ENCODE data around the gene CYTH1. TPM values are rescaled to one million over a fixed set of nuclear protein-coding genes. Genes with fewer than 3 reads are reported as not detected.
A peak's percentile ranks its signal among the peaks of the same experiment; 100 is the strongest.

CYTH1 gene
- total and polyA plus RNA-seq, 10 of the 15 experiments (the other 5 are each of a cell fraction or from before 2014, with no cell fraction given) = 6.6 to 188 (median 145) TPM

DNA sequence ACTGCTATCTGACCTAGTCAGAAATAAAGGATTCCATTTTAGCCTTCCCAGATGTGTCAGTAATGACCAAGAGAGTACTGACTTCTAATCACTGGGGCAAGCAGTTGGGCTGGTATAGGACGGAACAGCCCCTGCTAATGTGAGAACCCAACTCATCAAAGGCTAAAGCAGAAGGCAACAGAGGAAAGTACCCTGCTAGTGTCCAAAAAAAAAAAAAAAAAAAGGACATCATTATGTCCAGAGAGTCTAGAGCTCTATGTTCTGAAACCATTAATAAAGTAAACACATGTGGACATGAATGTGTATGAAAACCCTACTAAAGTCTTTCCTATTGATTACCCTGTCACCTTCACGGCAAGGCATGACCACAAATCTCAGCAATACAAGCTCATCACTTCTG, 85.0 kb downstream of the CYTH1 start:
- no peak for DNase-seq (ENCODE audit: low read depth, low spot score)
- BruUV-seq (replicated peaks) = TSS peak; percentile 30
- peaks cover 55% of the 10 kb centered on the region for H3K4me1 ChIP-seq (ENCODE audit: control insufficient read depth, insufficient read depth, low read length)
- H3K9me3 ChIP-seq (replicated peaks; ENCODE audit: control insufficient read depth, insufficient read depth, low read length) = no peaks in the 10 kb centered on the region
- ChIA-PET CTCF (interaction anchor here (0.6 to 6.0 kb wide), 11 partner anchors 8 to 275 kb away, joined by 3 to 69 read pairs (median 5); no protein-coding TSS in a partner anchor), POLR2A (interaction anchor here (0.6 to 3.1 kb wide), 18 partner anchors 8 to 838 kb away, joined by 3 to 31 read pairs (median 6); no protein-coding TSS in a partner anchor), SMC1A (ENCODE audit: uncharacterized antibody, unreplicated experiment) (interaction anchor here (0.8 to 6.7 kb wide), 14 partner anchors 8 to 144 kb away, joined by 3 to 98 read pairs (median 5); no protein-coding TSS in a partner anchor), RAD21 (ENCODE audit: unreplicated experiment) (interaction anchor here (0.7 to 4.9 kb wide), 14 partner anchors 8 to 101 kb away, joined by 3 to 52 read pairs (median 8); no protein-coding TSS in a partner anchor)
- peak overlapping the region; percentile 80 for H3K4me2 ChIP-seq (ENCODE audit: control insufficient read depth, insufficient read depth)
- WGBS (ENCODE audit: insufficient coverage, insufficient replicate concordance, low lambda C conversion rate, missing lambda C conversion rate) = 0% methylated on average over 2 of the region's 2 CpGs
- H3K27ac ChIP-seq (ENCODE audit: control insufficient read depth, insufficient read depth) = peak overlapping the region; percentile 97
- H3K79me2 ChIP-seq (ENCODE audit: control insufficient read depth, insufficient read depth, low read length) = peaks cover 52% of the 10 kb centered on the region
- peaks cover 36 to 63% of the 10 kb centered on the region in 2 experiments for H3K36me3 ChIP-seq (ENCODE audit: control insufficient read depth in 2 of 2, insufficient read depth in 2 of 2, low read length in 1 of 2)
- peak overlapping the region; percentile 25; the same call in 1 of the 2 replicates for H3K4me3 ChIP-seq
- H3K9ac ChIP-seq (ENCODE audit: control insufficient read depth, insufficient read depth, low read length) = peak overlapping the region; percentile 14
- H4K20me1 ChIP-seq (ENCODE audit: control insufficient read depth, insufficient read depth) = no peaks in the 10 kb centered on the region
- no peaks in the 10 kb centered on the region for H3K27me3 ChIP-seq (replicated peaks in 1 of 2; ENCODE audit: control insufficient read depth in 2 of 2, insufficient read depth in 2 of 2, low read length in 1 of 2)
- intact Hi-C loops (cut with micrococcal nuclease; ENCODE audit: unreplicated experiment) = no loop called here
- 0 out of 2 replicates have a peak, but pooled peaks have one; percentile 6 for TF ChIP-seq NBN (IDR thresholded peaks at IDR 0.05)
- TF ChIP-seq ZNF384 (IDR thresholded peaks at IDR 0.05; ENCODE audit: borderline replicate concordance, low read depth, low read length) = peak; percentile 71
- TF ChIP-seq CREB1 (IDR thresholded peaks at IDR 0.05; ENCODE audit: low read depth) = no peak
- TF ChIP-seq, protein P1, sequence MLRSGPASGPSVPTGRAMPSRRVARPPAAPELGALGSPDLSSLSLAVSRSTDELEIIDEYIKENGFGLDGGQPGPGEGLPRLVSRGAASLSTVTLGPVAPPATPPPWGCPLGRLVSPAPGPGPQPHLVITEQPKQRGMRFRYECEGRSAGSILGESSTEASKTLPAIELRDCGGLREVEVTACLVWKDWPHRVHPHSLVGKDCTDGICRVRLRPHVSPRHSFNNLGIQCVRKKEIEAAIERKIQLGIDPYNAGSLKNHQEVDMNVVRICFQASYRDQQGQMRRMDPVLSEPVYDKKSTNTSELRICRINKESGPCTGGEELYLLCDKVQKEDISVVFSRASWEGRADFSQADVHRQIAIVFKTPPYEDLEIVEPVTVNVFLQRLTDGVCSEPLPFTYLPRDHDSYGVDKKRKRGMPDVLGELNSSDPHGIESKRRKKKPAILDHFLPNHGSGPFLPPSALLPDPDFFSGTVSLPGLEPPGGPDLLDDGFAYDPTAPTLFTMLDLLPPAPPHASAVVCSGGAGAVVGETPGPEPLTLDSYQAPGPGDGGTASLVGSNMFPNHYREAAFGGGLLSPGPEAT (IDR thresholded peaks at IDR 0.05; ENCODE audit: low read depth) = peak; percentile 17; the same call in 1 of the 2 replicates
- TF ChIP-seq, protein P2, sequence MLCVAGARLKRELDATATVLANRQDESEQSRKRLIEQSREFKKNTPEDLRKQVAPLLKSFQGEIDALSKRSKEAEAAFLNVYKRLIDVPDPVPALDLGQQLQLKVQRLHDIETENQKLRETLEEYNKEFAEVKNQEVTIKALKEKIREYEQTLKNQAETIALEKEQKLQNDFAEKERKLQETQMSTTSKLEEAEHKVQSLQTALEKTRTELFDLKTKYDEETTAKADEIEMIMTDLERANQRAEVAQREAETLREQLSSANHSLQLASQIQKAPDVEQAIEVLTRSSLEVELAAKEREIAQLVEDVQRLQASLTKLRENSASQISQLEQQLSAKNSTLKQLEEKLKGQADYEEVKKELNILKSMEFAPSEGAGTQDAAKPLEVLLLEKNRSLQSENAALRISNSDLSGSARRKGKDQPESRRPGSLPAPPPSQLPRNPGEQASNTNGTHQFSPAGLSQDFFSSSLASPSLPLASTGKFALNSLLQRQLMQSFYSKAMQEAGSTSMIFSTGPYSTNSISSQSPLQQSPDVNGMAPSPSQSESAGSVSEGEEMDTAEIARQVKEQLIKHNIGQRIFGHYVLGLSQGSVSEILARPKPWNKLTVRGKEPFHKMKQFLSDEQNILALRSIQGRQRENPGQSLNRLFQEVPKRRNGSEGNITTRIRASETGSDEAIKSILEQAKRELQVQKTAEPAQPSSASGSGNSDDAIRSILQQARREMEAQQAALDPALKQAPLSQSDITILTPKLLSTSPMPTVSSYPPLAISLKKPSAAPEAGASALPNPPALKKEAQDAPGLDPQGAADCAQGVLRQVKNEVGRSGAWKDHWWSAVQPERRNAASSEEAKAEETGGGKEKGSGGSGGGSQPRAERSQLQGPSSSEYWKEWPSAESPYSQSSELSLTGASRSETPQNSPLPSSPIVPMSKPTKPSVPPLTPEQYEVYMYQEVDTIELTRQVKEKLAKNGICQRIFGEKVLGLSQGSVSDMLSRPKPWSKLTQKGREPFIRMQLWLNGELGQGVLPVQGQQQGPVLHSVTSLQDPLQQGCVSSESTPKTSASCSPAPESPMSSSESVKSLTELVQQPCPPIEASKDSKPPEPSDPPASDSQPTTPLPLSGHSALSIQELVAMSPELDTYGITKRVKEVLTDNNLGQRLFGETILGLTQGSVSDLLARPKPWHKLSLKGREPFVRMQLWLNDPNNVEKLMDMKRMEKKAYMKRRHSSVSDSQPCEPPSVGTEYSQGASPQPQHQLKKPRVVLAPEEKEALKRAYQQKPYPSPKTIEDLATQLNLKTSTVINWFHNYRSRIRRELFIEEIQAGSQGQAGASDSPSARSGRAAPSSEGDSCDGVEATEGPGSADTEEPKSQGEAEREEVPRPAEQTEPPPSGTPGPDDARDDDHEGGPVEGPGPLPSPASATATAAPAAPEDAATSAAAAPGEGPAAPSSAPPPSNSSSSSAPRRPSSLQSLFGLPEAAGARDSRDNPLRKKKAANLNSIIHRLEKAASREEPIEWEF (IDR thresholded peaks at IDR 0.05; ENCODE audit: insufficient replicate concordance, low read depth, low read length) = peak; percentile 50
- 0 out of 4 replicates have a peak, but pooled peaks of 1 of the 2 experiments have one; percentile 36 for TF ChIP-seq BHLHE40 (IDR thresholded peaks at IDR 0.05; ENCODE audit: borderline replicate concordance in 1 of 2, low read depth in 2 of 2, low read length in 1 of 2)
- 0 out of 2 replicates have a peak, but pooled peaks have one; percentile 3 for TF ChIP-seq NFIC (IDR thresholded peaks at IDR 0.05; ENCODE audit: low read depth, low read length)
- no peak for TF ChIP-seq EED (IDR thresholded peaks at IDR 0.05; ENCODE audit: low read depth)
- peak; percentile 69; the same call in 1 of the 2 replicates for TF ChIP-seq ZNF24 (IDR thresholded peaks at IDR 0.05)
- no peak for TF ChIP-seq LARP7 (IDR thresholded peaks at IDR 0.05)
- TF ChIP-seq MYC (IDR thresholded peaks at IDR 0.05; ENCODE audit: insufficient read depth, insufficient read length, insufficient replicate concordance, low read length, severe bottlenecking) = no peak
- ATAC-seq = peak; percentile 70
- in situ Hi-C loops (cut with MboI) = no loop called here
- FAIRE-seq = no peak
- H2AFZ ChIP-seq (ENCODE audit: control insufficient read depth, low read depth, low read length) = no peak overlapping the region

Data from GM12878 (cell line).